Ovary (tissue), 3 donors: ENCODE measurements around the gene AMPH.

Experiments used
- CTCF ChIP-seq, 3 donors: fragments of 450-650 bp in 2 of 3; fragments of 200-600 bp in 1 of 3; IDR thresholded peaks; one replicate each; pipeline versions ENCODE4 v1.5.1 to v1.8.0; 2016 to 2022; ENCODE audit warnings: antibody characterized with exemption in 3 of 3, mild to moderate bottlenecking in 1 of 3
- POLR2A ChIP-seq: fragments of 450-650 bp; IDR thresholded peaks from one replicate; pipeline ENCODE4 v1.6.1; 2017; ENCODE audit warnings: antibody characterized with exemption, mild to moderate bottlenecking, moderate library complexity
- donor health status: DM: no; HTN: no; CAD: no.

GRCh38 chr7:38535073-38535472 is 96.1 kb downstream of the AMPH start:
- TF ChIP-seq CTCF (IDR thresholded peaks at IDR 0.05) (no peak), POLR2A (no peak)
